HG03139 (cell line): ENCODE data around the gene MYBPHL.
"Not testable (repeated sequence)": the region's sequence is repeated elsewhere in the genome, so short reads cannot be mapped to it uniquely, and the experiment has no call there.

Experiments
- ATAC-seq: cut with Tn5 transposase; IDR thresholded peaks from one replicate; pipeline ENCODE4 v1.9.1; 2021; ENCODE audit not compliant: unreplicated experiment

MYBPHL gene

DNA sequence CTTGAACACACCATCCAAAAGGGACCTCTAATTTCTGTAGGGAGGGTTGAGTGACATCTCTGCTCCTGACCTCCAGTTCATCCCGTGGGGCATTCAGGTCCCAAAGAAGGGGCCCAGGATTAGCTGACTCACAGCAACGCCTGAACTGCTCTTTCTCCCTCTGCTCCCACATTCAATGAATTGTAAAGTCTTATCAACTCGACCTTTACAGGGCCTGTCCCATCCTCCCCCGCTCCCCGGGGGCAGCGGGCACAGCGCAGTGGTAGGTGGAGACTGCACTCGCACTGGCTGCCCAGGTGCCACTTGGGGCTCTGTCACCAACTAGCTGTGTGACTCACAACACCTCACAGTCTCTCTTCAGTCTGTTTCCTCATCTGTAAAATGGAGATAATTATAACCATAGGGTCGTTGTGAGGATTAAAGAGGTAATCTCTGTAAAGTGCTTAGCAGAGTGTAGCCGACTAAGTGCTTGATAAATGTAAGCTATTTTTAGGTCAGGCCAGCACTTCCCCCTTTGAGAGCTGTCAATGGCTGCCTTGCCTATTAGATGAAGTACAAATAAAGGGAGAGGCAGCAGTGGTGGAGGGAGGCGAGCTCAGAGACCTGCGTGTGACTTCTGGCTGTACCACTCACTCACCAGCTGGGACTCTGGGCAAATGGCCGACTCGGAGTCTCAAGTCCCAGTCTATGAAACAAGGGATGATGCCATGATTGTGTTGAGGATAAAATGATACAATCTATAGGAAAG lies 637 bp upstream of the MYBPHL start:
- ATAC-seq = no peak

DNA sequence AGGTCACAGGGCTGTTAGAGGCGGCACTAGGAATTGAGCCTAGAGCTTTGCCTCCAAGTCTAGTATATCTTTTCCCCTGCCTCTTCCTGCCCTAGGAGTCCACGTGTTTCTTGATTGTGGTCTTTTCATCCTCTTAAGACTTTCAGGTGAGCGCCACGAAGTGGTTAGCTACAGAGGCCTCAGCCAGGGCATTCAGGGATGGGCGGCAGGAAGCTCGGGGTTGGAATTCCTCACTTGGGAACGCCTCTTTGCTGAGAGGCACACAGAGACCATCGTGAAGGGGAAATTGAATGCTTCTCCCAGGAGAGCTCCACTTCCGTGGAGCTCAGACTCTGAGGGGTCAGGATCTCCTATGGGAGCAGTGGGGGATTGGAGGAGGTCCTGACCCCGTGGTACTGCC lies 820 bp downstream of the MYBPHL start:
- not testable (repeated sequence) for ATAC-seq

DNA sequence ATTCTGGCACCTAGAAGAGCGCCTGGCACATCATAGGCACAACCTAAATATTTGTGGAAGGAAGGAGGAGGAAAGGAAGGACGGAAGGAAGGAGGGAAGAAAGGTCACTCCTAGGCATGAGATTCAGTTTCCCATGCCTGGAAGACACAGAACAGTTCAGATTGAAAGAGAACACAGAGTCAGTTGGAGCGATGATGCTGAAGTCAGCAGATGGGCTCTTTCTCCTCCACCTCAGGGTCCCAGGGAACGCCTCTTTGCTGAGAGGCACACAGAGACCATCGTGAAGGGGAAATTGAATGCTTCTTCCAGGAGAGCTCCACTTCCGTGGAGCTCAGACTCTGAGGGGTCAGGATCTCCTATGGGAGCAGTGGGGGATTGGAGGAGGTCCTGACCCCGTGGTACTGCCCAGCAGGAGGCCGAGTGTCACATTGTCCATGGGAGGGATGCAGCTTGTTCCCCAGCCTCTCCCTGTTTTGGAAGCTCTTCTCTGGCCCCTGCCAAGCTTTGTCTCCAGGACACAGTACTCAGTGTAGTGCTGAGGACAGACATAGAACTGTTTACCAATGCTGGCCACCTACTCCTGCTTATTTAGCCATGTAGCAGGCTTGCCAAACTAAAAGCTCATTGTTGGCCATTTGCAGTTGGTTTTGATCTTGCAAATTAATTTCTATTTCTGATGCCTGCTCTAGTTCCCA lies 2.4 kb downstream of the MYBPHL start:
- no peak for ATAC-seq

DNA sequence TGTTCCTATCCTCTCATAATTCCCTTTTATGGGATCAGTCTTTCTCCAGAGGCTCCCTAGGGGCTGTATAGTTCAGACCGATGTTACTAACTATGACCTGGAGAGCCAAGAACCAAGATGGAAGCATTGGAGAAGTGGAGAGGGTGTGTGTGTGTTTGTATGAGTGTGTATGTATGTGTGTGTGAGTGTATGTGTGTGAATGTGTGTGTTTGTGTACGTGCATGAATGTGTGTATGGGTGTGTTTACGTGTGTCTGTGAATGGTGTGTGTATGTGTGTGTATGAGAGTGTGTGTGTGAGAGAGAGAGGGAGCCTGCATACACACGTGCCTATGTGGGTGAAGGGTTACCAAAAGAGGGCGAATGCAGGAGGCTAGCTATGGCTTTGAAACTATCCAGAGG lies 4.9 kb downstream of the MYBPHL start:
- no peak for ATAC-seq

DNA sequence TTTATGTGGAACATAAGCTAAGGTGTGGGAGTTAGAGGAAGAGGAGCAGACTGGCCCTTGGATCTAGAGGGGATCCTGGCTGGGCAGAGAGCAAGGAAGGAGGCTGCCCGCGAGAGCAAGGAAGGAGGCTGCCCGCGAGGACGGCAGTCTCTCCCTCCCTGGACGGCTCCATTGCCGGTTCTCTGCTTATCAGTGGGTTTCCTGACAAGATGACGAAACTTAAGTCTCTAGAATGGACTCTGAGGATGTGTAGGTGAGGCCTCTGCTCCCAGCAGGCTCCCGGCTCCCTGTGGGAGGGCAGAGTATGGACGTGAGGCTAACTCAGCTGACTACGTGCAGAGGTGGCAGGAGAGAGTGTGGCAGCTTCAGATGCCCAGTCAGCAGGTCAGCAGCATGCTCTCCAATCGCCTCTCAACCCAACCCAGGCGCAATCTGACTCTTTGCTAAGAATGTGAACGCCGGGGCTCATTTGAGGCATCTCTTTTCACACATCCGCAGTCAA lies 6.1 kb downstream of the MYBPHL start:
- ATAC-seq = no peak

DNA sequence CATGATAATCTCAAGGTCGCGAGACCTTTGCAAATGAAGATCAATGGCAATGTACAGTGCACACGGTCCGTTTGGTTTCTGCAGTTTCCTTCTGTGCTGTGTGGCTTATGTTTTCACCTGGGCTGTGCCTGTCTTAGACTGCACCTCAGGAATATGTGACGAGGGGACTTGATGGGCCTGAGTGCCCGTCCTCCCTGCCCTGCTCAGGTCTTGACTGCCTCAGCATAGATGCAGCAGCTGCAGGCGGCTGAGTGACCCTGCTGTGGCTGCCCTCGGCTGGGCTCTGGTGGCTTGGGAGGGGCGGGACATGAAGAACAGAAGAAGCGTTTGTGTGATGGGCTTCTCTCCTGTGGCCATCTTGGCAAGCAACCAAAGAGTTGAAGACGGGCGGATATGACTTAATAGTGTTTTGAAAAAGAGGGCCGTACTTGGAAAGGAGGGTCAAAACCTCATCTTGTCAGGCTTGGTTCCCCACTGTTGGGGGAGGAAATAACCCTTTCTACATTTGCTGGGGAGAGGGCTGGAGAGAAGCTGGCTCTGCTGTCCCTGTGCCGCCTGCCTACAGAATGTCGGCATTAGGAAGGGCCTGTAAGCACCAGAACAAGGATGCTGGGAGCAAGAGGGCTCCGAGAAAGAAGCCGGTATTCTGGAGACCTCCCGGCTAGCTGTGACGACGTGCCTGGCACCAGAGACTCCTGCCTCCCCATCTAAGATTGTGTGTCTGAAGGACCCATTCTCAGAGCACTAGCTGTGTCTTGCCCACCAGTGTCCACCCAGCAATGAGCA lies 7.1 kb downstream of the MYBPHL start:
- no peak for ATAC-seq

DNA sequence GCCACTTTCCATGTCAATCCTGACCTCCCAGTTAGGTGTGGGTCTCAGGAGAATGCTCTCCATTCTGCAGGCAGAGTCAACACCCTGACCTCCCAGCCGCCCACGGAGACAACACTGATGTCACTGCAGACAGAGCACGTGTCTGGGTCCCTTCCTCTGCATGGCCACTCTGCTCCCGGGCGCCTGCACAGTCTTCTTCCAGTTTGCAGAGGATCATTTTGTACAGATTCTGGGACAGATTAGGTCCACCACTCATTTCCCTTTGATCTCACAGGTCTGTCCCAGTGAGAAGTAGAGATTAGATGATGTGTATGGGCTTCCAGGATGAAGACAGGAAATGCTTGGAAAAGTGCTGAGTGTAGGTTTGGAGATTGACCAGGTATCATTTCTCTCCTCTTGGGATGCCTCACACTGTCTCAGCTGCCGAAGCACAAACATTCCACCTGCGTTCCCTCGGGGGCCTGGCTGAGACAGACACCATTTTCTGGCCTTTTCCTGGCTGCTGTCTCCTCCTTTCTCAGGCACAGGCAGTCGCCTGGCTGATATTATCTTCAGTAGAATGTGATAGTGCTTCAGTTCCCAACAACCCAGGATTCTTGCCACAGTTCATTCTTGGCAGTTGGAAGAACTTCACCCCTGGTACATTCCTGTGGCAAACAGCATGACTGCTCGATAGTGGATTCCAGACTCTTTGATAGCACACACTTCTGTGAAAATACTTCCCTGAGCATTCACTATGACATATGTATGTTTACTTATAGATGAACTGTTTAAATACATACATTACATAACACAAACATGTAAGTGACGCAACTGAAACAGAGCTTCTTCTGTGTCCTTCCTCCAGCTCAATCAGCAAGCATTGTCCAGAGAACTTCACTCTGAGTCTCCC lies 7.9 kb downstream of the MYBPHL start:
- no peak for ATAC-seq

DNA sequence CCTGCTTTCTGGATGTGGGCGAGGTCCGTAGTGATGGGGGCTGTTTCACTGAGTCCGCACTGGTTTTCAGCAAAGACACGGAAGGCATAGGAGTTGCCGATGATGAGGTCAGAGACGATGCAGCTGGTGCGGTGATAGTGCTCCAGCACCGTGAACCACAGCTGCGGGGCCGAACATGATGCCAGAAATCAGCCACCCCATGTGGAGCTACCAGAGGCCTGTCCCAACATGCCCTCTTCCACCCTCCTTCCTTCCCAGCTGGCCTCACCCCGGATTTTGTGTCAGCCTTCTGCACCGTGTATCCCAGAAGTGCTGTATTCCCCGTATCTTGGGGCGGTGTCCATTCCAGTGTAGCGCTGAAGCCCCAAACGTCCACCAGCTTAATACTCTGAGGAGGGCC lies 10.0 kb downstream of the MYBPHL start:
- ATAC-seq = no peak

DNA sequence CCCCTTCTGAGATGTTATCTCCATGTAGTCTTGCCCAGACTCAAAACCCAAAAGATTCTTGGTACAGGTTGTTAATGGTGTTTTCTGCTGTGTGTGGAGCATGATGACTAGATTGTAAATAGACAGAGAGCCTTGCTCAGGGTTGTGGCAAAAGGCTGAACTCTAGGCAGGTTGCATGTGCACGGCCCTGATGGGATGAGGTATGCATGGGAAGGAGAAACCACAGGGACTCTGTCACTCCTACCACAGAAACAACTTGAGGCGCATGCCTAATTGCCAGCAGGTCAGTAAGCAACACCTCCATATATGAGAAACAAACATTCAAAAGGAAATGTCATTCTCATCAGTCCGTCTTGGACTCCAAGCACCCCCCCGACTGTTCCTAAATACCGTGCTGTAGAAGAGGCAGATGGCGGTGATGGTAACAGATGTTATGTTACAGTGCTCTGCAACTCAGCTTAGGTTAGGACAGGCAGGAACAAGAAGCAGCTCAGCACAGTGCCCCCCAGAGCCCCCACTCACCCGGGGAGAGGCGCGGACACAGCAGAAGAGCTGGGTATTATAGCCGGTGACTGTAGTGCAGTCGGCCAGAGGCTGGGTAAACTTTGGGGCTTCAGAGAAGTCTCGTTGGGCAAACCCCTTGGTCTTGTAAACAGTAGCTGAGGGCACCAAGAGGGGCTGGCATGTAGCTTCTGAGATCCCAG lies 10.9 kb downstream of the MYBPHL start:
- no peak for ATAC-seq

DNA sequence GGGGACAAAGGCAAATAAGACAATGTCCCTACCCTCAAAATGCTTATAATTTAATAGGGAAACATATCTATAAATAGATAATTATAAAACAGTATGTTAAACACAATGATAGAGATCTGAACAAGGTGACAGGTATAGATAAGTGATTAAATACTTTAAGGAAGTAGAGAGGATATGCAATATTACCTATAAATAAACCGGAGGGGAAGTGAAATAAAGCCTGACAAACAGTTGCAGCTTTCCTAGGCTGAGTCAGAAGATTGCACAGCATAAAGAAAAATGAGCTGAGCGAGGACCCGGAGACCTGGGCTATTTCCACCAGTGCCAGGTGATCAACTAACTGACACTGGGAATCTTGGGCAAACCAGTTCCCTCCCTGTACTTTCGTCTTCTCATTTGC lies 12.3 kb downstream of the MYBPHL start:
- ATAC-seq = no peak

DNA sequence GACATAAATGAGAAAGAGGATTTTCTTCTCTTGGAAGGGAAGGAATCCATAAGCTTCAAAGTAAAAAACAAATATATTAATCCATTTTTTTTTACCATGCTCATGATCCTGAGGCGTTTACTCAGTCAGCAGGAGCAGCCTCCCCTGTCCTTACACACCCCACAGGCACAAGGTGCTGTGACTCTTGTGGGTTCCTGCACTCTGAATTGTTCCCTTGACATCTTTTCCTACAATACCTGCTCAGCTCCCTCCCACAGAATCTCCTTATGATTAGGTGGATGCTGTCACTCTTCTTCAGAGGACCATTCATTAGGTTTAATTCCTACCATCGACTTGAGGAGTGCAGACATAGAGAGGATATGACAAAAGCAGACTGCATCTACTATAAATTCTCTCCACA lies 13.8 kb downstream of the MYBPHL start:
- ATAC-seq = no peak

DNA sequence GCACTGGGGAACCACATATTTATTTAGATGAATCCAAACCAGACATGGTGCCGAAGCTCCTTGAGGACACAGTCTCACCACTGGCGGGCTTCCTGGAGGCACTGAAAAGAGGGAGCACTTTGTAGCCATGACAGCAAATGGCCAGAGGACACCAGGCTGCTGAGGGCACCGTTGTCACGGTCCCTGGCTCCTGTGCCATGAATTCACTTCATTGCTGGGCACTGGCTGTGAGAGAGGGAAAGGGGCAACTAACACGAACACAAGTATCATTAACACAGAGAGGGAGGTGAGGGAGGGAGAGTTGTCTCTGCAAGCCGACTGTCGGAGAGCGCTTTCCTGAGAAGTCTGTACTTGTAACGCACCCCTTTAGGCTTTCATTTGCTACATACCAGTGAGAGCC lies 14.4 kb downstream of the MYBPHL start:
- no peak for ATAC-seq

DNA sequence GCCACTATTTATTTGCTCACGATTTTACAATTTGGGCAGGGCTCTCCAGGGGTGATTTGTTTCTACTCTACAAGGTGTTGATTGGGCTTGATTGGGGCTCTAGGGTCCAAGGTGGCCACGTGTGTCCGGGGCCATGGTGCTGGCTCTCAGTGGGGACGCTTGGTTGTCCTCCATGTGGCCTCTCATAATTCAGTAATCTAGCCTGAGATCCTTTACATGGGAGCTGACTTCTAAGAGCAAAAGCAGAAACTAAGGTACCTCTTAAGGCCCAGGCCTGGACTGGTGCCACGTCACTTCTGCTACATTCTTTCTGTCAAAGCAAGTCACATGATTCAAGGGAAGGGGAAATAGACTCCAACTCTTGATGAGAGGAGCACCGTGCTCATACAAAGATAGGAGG lies 15.8 kb downstream of the MYBPHL start:
- ATAC-seq = no peak

DNA sequence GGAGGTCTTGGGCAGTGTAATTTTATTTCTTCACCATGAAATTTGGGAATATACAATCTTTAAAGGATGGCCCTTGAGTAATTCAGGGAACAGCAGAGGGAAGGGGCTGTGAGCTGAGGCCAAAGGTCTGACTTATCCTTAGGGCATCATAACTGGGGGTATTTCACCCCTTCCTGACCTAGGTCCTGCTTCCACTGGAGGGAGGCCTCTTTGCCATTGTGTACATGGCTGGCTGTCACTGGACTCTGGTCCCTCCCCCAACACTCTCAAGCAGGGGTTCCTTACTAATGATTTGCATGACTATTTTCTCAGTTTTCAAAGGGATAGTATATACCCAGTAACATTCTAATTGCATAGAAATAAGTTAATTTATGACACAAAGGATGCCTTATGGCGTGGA lies 16.7 kb downstream of the MYBPHL start:
- no peak for ATAC-seq

DNA sequence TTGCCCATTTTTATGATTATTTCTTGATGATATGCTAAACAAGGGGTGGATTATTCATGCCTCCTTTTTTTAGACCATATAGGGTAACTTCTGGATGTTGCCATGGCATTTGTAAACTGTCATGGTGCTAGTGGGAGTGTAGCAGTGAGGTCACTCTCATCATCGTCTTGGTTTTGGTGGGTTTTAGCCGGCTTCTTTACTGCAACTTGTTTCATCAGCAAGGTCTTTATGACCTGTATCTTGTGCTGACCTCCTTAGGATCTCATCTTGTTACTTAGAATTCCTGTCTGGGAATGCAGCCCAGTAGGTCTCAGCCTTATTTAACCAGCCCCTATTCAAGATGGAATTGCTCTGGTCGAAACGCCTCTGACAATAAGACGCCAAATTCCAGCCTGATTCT lies 20.0 kb downstream of the MYBPHL start:
- ATAC-seq = not testable (repeated sequence)

DNA sequence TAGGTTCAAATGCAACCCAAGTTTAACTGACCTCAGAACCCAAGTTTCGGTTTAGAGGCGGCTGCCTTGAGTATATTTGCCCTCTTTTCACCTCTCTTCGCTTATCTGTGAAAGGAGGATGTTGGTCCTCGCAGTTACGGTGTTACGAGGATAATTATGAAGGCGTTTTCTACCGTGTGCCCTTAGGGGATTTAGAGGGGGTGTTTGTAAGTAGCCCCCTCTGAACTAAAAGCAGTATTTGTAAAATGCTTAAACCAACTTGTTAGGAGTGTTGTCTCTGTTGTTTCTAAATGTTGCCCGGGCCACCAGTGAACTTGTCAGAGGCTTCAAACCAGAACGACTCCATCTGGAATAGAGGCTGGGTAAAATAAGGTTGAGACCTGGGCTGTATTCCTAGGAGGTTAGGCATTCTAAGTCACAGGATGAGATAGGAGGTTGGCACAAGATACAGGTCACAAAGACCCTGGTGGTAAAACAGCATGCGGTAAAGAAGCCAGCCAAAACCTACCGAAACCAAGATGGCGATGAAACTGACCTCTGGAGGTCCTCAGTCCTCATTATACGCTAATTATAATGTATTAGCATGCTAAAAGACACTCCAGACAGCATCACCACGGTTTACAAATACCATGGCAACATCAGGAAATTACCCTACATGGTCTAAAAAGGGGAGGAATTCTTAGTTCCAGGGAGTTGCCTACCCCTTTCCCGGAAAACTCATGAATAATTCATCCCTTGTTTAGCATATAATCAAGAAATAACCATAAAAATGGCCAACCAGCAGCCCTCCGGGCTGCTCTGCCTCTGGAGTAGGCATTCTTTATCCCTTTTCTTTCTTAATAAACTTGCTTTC lies 22.8 kb downstream of the MYBPHL start:
- ATAC-seq = no peak

DNA sequence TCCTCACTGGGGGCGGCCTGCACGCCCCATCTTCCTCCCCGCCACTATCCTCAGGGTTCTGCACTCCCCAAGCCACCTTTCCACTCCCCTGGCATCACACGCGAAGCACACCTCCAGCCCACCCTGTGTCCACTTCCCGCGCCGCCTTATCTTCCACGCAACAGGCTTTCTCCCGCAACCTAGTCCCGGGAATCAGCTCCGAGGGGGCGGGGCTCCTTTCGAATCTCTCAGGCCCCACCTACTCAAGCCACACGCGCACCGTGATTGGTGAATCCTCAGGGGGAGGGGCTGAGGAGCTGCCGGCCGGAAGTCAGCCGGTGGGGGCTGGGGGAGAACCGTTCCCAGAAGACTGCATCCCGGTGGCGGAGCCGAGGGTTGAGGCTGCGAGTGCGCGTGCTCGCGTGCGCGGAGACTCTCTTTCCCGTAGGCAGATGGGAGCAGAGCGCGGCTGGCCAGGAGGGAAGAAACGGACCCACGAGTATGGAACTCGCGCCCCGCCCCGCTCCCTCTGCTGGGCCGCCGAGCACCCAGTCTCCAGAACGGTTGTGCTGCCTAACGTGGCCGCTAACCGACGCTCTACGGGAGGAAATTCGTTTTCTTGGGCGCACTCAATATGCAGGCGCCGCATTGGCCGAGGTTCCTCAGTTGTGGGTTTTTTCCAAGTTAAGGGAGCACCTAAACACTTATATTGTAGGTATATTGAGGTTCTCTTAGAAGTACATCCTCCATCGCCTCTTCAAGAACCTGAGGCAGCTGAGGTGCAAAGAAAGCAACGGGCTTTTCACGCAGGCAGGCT lies 23.7 kb downstream of the MYBPHL start, which contains the start of gene PSRC1:
Gene PSRC1 (minus strand): TSS at position 194 of the 796 bp plus-strand sequence.
- ATAC-seq = peak; percentile 89

DNA sequence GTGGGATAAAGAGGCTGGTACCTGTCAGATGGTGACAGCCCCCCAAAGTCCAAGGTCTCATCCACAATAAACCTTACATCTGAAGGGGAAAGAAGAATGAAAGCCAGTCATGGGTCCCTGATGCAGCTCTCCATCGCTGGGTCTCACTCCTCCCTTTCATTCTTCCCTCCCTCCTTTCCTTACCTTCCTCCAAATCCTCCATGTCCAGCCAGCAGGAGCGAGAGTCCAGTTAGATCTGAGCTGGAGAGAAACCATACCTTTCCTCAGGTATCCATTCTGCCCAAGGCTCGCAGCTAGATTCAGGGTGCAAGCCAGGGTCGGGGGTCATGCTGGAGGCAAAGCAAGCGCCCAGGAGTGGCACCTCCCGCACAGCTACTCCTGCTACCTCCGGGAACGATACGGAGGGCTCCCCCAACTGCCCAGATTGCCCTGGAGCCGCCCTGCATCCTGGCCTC lies 24.3 kb downstream of the MYBPHL start:
- ATAC-seq = no peak
